Breast epithelium (tissue), 3 donors: ENCODE measurements around the gene PAMR1.

Experiments used
- POLR2A ChIP-seq: fragments of 450-650 bp; IDR thresholded peaks from one replicate; pipeline ENCODE4 v1.6.1; 2016; ENCODE audit warnings: antibody characterized with exemption, mild to moderate bottlenecking, moderate library complexity
- POLR2AphosphoS5 ChIP-seq, 3 donors: sonication (generic); formaldehyde crosslinking; IDR thresholded peaks; one replicate each; pipeline ENCODE4 v1.6.1; 2017; ENCODE audit warnings: antibody characterized with exemption in 3 of 3
- TF ChIP-seq, protein P1 (sequence below), 3 donors: fragments of 450-650 bp; IDR thresholded peaks; one replicate each; pipeline ENCODE4 v1.5.1; 2016 to 2017; ENCODE audit warnings: antibody characterized with exemption in 3 of 3, mild to moderate bottlenecking in 3 of 3, moderate library complexity in 3 of 3

DNA sequence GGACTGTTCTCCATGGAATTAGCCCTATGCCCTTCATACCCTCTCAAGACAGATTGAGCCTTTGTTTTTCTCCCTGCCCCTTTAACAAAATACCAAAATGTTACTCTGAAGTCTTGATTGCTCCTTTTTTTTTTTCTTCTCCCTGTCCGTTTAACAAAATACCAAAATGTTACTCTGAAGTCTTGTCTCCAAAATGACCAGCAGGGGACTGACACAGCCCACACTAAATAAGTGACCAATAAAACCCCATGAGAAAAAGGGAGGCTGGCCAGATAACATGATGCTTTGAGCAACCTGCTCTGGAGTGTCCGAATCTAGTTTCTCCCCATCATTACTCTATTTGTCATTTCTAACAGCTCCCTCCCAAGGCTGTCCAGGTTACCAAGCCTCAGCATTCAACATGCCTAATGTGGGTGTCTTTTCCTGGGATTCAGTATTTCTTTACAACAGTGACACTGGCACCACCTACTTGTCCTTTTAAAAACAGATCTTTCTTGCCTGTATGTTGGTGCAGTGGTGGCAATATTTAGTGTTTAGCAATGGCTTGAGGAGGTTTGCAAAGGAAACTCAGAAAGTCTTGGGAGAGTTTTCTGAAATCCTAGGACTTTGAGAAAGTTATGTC is 63.4 kb downstream of the PAMR1 start:
- TF ChIP-seq, protein P1, sequence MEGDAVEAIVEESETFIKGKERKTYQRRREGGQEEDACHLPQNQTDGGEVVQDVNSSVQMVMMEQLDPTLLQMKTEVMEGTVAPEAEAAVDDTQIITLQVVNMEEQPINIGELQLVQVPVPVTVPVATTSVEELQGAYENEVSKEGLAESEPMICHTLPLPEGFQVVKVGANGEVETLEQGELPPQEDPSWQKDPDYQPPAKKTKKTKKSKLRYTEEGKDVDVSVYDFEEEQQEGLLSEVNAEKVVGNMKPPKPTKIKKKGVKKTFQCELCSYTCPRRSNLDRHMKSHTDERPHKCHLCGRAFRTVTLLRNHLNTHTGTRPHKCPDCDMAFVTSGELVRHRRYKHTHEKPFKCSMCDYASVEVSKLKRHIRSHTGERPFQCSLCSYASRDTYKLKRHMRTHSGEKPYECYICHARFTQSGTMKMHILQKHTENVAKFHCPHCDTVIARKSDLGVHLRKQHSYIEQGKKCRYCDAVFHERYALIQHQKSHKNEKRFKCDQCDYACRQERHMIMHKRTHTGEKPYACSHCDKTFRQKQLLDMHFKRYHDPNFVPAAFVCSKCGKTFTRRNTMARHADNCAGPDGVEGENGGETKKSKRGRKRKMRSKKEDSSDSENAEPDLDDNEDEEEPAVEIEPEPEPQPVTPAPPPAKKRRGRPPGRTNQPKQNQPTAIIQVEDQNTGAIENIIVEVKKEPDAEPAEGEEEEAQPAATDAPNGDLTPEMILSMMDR (IDR thresholded peaks at IDR 0.05) = no peak
- TF ChIP-seq POLR2AphosphoS5 (IDR thresholded peaks at IDR 0.05) (no peak), POLR2A (no peak)
